Measurements from ENCODE around the gene REEP5.

DNA sequence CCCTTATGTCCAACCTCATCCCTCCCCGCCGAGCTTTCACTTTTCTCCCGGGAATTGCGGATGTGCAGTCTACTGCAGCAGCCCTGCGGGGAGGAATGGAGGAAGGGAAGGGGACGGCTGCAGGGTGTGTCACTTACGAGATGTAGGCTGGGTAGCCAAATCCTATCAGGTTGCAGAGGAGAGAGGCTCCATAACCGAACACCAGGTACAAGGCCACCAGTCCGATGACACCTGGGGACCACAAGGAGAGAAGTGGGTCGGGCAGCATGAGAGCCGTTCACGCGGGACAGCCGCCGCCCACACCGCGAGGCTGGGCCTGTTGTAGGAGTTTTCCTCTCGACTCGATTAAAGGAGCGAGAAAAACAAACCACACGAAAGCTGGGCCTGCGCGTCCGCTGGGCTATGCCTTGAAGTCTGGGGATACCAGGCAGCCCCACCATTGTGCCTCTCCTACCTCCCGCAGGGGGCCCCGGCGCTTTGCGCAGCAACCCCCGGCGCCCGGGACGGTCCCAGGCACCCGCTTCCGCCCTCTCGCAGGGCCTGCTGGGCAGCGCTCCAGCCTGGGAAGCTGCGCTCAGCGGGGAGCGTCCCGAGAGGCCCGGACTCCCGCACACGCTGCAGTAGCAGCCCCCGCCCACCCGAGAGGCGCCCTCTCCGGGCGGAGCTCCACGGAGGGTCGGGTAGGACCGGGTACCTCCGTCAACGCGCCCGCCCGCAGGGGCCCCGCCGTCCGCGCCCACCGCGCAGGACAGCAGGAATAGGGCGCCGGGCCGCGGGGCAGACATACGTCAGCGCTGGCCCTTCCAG is 798 bp downstream of the REEP5 start:
- TF ChIP-seq, protein P1, sequence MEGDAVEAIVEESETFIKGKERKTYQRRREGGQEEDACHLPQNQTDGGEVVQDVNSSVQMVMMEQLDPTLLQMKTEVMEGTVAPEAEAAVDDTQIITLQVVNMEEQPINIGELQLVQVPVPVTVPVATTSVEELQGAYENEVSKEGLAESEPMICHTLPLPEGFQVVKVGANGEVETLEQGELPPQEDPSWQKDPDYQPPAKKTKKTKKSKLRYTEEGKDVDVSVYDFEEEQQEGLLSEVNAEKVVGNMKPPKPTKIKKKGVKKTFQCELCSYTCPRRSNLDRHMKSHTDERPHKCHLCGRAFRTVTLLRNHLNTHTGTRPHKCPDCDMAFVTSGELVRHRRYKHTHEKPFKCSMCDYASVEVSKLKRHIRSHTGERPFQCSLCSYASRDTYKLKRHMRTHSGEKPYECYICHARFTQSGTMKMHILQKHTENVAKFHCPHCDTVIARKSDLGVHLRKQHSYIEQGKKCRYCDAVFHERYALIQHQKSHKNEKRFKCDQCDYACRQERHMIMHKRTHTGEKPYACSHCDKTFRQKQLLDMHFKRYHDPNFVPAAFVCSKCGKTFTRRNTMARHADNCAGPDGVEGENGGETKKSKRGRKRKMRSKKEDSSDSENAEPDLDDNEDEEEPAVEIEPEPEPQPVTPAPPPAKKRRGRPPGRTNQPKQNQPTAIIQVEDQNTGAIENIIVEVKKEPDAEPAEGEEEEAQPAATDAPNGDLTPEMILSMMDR (IDR thresholded peaks at IDR 0.05), result peak in 1 of 6 experiments; percentile 4
- peak in 1 of 2 donors; percentile 62 for TF ChIP-seq POLR2A (IDR thresholded peaks at IDR 0.05)

All from thyroid gland (tissue), 4 donors.